ENCODE data around the gene SLC35G4. TPM values are rescaled to one million over a fixed set of nuclear protein-coding genes. Genes with fewer than 3 reads are reported as not detected.

The SLC35G4 gene
- total RNA-seq, 4 donors from 2014 or later, result not detected

Small RNA genes lying within 50 kb of the gene (microRNA-seq; reads per million reads assigned to microRNA genes)
- gene MIR7153 (ENCODE audit: borderline replicate concordance in 2 of 2), result 0 reads per million in 2 donors

Other genes with a start within 250 kb of the SLC35G4 start
- gene GNAL, start 79.7 kb downstream of the SLC35G4 start, total RNA-seq, result 10 to 100 TPM in 2 of 4 donors, 1 to 10 TPM in 2; 4.4 to 35.4 (median 9.1) TPM
- gene CHMP1B, start 241.8 kb downstream of the SLC35G4 start, total RNA-seq, result 100 to 1,000 TPM; 347 to 634 (median 407) TPM